Brain microvascular endothelial cell (primary cell): ENCODE data around the gene PRTG.
"Not testable (repeated sequence)": the region's sequence is repeated elsewhere in the genome, so short reads cannot be mapped to it uniquely, and the experiment has no call there.

Source experiments
- DNase-seq: peaks from one replicate; pipeline ENCODE4 v3.0.0-alpha.2; 2020
- H3K27ac ChIP-seq: fragments of 250-450 bp; sonication (Bioruptor Pico); 2 replicates; pipeline ENCODE4 v1.5.1; 2020; ENCODE audit warnings: mild to moderate bottlenecking, moderate library complexity
- H3K27me3 ChIP-seq: fragments of 250-450 bp; sonication (Bioruptor Pico); replicated peaks from 2 replicates; pipeline ENCODE4 v1.5.1; 2020; ENCODE audit warnings: mild to moderate bottlenecking
- H3K36me3 ChIP-seq: fragments of 250-450 bp; sonication (Bioruptor Pico); replicated peaks from 2 replicates; pipeline ENCODE4 v1.5.1; 2020; ENCODE audit warnings: mild to moderate bottlenecking
- H3K4me3 ChIP-seq: 2 replicates; pipeline ENCODE4 v1.5.1; 2011; ENCODE audit warnings: low read depth, mild to moderate bottlenecking, control low read depth, low read length, moderate library complexity
- in situ Hi-C: cut with HindIII; loops from 2 replicates; pipeline ENCODE4 v1.10.0; 2017; ENCODE audit warnings: low sequenced_read_pairs, low pct_ligation_motif_present
- TF ChIP-seq, protein P1 (sequence below): IDR thresholded peaks from 2 replicates; pipeline ENCODE4 v1.5.1; 2011; ENCODE audit warnings: low read depth, mild to moderate bottlenecking, moderate library complexity, low read length, control low read depth, inconsistent platforms; ENCODE audit errors: missing control alignments

Gene PRTG

DNA sequence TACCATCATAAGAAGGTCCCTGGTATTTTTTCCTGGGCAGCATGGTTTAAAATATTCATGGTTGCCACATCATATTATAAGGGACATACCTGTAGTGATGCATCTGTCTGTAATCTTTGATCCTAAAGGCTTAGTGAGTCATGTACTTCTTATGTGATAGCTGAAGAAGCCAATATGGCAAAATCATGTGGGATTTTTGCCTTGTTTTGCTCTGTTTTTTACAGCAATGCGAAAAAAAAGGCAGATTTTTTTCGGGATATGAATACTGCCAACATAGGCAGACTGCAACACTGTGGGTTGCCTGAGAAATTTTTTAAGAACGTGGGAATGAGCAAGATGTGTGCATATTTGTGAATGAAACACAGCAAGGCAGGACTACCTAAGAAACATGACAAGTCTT is 143.5 kb downstream of the PRTG start:
- H3K4me3 ChIP-seq, result no peak overlapping the region
- no peak for DNase-seq
- TF ChIP-seq, protein P1, sequence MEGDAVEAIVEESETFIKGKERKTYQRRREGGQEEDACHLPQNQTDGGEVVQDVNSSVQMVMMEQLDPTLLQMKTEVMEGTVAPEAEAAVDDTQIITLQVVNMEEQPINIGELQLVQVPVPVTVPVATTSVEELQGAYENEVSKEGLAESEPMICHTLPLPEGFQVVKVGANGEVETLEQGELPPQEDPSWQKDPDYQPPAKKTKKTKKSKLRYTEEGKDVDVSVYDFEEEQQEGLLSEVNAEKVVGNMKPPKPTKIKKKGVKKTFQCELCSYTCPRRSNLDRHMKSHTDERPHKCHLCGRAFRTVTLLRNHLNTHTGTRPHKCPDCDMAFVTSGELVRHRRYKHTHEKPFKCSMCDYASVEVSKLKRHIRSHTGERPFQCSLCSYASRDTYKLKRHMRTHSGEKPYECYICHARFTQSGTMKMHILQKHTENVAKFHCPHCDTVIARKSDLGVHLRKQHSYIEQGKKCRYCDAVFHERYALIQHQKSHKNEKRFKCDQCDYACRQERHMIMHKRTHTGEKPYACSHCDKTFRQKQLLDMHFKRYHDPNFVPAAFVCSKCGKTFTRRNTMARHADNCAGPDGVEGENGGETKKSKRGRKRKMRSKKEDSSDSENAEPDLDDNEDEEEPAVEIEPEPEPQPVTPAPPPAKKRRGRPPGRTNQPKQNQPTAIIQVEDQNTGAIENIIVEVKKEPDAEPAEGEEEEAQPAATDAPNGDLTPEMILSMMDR, result no peak
- H3K27ac ChIP-seq, result no peak overlapping the region
- H3K27me3 ChIP-seq, result no peaks in the 10 kb centered on the region
- in situ Hi-C loops, result no loop called here
- no peaks in the 10 kb centered on the region for H3K36me3 ChIP-seq

DNA sequence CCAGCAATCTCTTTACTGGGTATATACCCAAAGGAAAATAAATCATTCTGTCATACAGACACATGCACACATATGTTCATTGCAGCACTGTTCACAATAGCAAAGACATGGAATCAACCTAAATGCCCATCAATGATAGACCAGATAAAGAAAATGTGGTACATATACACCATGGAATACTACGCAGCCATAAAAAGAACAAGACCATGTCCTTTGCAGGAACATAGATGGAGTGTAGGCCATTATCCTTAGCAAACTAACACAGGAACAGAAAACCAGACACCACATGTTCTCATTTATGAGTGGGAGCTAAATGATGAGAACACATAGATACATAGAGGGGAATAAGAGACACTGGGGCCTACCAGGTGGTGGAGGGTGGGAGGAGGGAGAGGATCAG is 149.9 kb downstream of the PRTG start:
- DNase-seq, H3K27ac ChIP-seq, in situ Hi-C loops, H3K4me3 ChIP-seq, H3K27me3 ChIP-seq, H3K36me3 ChIP-seq: not testable (repeated sequence)

DNA sequence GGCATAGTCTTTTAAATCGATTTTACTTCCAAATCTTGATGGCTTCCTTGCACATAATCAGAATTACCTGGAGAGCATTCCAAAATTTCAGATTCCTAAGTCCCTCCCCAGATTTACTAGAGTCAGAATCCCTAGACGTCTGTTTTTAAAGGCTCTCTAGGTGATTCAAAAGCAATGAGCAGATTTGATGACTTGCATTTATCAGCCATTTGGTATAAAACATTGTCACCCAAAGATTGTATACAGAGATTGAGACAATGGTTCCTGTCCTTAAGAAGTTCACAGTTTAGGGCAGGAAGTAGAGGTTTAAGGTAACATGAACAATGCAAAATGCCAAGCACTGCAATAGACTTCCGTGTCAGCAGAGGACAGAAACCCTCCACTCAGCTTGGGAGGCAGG is 152.2 kb downstream of the PRTG start:
- in situ Hi-C loops, result no loop called here
- H3K36me3 ChIP-seq, result no peaks in the 10 kb centered on the region
- no peaks in the 10 kb centered on the region for H3K27me3 ChIP-seq
- no peak overlapping the region for H3K4me3 ChIP-seq
- TF ChIP-seq, protein P1, result no peak
- H3K27ac ChIP-seq, result no peak overlapping the region
- no peak for DNase-seq

DNA sequence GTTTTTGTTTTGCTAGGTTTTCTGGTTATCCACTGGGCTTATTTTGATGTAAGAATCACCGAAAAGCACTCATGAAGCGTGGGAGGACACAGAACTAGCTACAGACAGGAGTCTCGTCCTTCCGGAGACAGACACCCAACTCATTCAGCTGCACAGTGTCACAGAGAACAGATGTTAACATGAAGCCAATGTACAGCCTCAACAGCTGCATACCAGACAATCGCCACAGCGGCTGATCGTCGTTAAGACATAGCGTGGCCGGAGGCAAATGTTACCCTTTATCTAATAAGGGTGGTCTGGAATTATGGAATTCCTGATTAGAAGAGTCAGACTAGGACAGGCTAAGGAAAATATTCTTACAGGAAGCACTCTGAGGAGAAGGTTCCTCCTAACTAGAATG is 153.7 kb downstream of the PRTG start:
- H3K36me3 ChIP-seq, result no peaks in the 10 kb centered on the region
- DNase-seq, result no peak
- H3K27ac ChIP-seq, result no peak overlapping the region
- TF ChIP-seq, protein P1, result no peak
- in situ Hi-C loops, result no loop called here
- H3K4me3 ChIP-seq, result peak overlapping the region; percentile 64
- H3K27me3 ChIP-seq, result no peaks in the 10 kb centered on the region

DNA sequence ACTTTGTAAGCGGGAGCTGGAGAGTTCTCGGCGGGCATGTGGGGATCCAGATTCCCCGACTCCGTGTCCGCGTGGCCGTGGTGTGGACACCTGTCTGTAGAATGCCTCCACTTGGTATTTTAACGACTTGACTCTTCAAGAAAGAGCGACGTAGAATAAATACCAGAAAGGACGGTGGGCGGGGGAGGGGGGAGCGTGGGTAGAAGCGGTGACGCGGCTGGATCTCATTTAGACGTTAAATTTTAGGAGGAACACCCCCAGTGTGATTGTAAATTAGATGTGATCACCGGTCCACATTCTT is 154.2 kb downstream of the PRTG start:
- Histone ChIP-seq H3K27ac (no peak overlapping the region), H3K36me3 (no peaks in the 10 kb centered on the region), H3K27me3 (no peaks in the 10 kb centered on the region), H3K4me3 (peak overlapping the region; percentile 64)
- in situ Hi-C loops, result no loop called here
- DNase-seq, result peak; percentile 16
- TF ChIP-seq, protein P1, result no peak

DNA sequence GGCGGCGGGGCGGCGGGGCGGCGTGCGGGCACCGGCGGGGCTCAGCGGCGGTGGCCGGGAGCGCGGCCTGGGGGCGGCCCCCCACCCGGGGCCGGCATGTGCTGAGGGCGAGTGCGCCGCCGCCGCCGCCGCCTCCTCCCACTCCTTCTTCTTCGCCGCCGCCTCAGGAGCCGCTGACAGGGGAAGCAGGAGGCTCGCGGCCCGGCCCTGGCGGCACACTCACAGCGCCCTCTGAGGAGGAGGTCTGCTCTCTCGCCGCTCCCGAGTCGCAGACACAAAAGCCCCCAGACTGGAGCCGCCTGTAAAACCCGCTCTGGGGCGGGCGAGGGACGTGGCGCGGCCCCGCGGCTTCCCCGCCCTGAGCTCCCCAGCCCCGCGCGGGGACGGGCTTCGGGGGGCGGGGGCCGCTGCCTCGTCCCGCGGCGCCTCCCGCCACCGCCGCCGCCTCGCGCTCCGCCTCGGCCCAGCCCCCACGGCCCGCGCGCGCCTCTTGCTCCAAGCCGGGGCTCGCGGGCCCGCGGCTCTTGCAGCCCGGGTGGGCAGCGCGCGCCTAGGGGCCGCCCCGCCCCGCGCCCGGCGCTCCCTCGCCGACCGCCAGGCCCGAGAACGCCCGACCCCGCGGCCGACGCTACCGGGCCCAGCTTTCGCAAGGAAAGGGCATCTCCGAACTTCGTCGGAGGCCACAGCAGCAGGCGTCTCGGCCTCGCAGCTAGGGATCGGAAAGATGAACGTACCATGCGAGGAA is 154.7 kb downstream of the PRTG start, which contains the start of gene PYGO1:
PYGO1 (minus strand) TSS at position 276 of the 745 bp plus-strand sequence. CDS start 462 bp downstream, outside the sequence.
- in situ Hi-C loops, result no loop called here
- Histone ChIP-seq H3K27me3 (no peaks in the 10 kb centered on the region), H3K4me3 (peak within 1 kb of the TSS; percentile 71), H3K36me3 (no peaks in the 10 kb centered on the region), H3K27ac (peak within 1 kb of the TSS; percentile 41)
- peak; percentile 35 for DNase-seq
- TF ChIP-seq, protein P1, result no peak
